Tibial artery (tissue), 4 donors: ENCODE results near the gene GRIK5.
"Not testable (repeated sequence)": the region's sequence is repeated elsewhere in the genome, so short reads cannot be mapped to it uniquely, and the experiment has no call there.

Source experiments
- DNase-seq, 2 donors: peaks; one replicate each; pipeline ENCODE4 v3.0.0-alpha.2; 2019
- H3K27ac ChIP-seq, 2 donors: fragments of 200-600 bp; sonication (generic) in 1 of 2; 1 replicate in 1 of 2; 2 replicates in 1 of 2; pipeline ENCODE4 v1.5.1; 2018 to 2019; ENCODE audit warnings: mild to moderate bottlenecking in 1 of 2
- H3K27me3 ChIP-seq, 2 donors: fragments of 200-600 bp; sonication (generic) in 1 of 2; one replicate each; pipeline versions ENCODE4 v1.5.1 to v1.6.0; 2016 to 2019
- H3K36me3 ChIP-seq, 3 donors: fragments of 200-600 bp; sonication (generic) in 2 of 3; one replicate each; pipeline ENCODE4 v1.5.1; 2016 to 2019; ENCODE audit warnings: mild to moderate bottlenecking in 2 of 3
- H3K4me1 ChIP-seq, 4 donors: fragments of 200-600 bp; sonication (generic) in 2 of 4; 1 replicate in 3 of 4; 2 replicates in 1 of 4; pipeline ENCODE4 v1.5.1; 2016 to 2019
- H3K4me3 ChIP-seq, 2 donors: fragments of 200-600 bp; sonication (generic) in 1 of 2; 1 replicate in 1 of 2; 2 replicates in 1 of 2; pipeline ENCODE4 v1.5.1; 2018 to 2019; ENCODE audit warnings: mild to moderate bottlenecking in 2 of 2
- H3K9me3 ChIP-seq, 3 donors: fragments of 200-600 bp; sonication (generic) in 1 of 3; one replicate each; pipeline ENCODE4 v1.5.1; 2016 to 2019
- CTCF ChIP-seq, 2 experiments: fragments of 200-600 bp in 1 of 2; fragments of 450-650 bp in 1 of 2; IDR thresholded peaks; one replicate each; pipeline ENCODE4 v1.5.1; 2017 to 2019; ENCODE audit warnings: antibody characterized with exemption in 2 of 2, mild to moderate bottlenecking in 1 of 2, moderate library complexity in 1 of 2
- intact Hi-C: fragments of 100-400 bp; cut with DNase I; formaldehyde crosslinking; loops from one replicate; pipeline ENCODE4 v1.15.0; 2023; ENCODE audit warnings: low total_unique reads

GRIK5 gene

GRCh38 chr19:42052241-42052863 is 17.7 kb downstream of the GRIK5 start:
- Histone ChIP-seq H3K9me3 (no peaks in the 10 kb centered on the region), H3K27me3 (no peaks in the 10 kb centered on the region), H3K4me3 (no peak overlapping the region), H3K4me1 (no peaks in the 10 kb centered on the region), H3K36me3 (peaks cover 22 to 82% (median 24%) of the 10 kb centered on the region in 3 donors), H3K27ac (no peak overlapping the region)
- intact Hi-C loops = no loop called here
- DNase-seq = no peak
- TF ChIP-seq CTCF (IDR thresholded peaks at IDR 0.05) = no peak

- intact Hi-C loops = no loop called here
- no peak for TF ChIP-seq CTCF (IDR thresholded peaks at IDR 0.05)
- H3K9me3 ChIP-seq = no peaks in the 10 kb centered on the region
Measured at GRCh38 chr19:42051166-42052115, 18.6 kb downstream of the GRIK5 start.

GRCh38 chr19:42048992-42049391 is 21.0 kb downstream of the GRIK5 start:
- intact Hi-C loops = no loop called here
- Histone ChIP-seq H3K9me3 (no peaks in the 10 kb centered on the region), H3K4me3 (no peak overlapping the region), H3K27ac (no peak overlapping the region), H3K36me3 (peaks cover 9 to 75% (median 22%) of the 10 kb centered on the region in 3 donors), H3K27me3 (no peaks in the 10 kb centered on the region), H3K4me1 (no peaks in the 10 kb centered on the region)
- TF ChIP-seq CTCF (IDR thresholded peaks at IDR 0.05) = no peak
- DNase-seq = no peak

More at GRCh38 chr19:42051166-42052115, 18.6 kb downstream of the GRIK5 start:
- Histone ChIP-seq H3K27ac (no peak overlapping the region), H3K27me3 (no peaks in the 10 kb centered on the region), H3K4me3 (no peak overlapping the region), H3K4me1 (no peaks in the 10 kb centered on the region), H3K36me3 (peaks cover 18 to 80% (median 22%) of the 10 kb centered on the region in 3 donors)
- no peak for DNase-seq

GRCh38 chr19:42045575-42045974 is 24.4 kb downstream of the GRIK5 start:
- no peaks in the 10 kb centered on the region for H3K9me3 ChIP-seq
- H3K4me3 ChIP-seq = no peak overlapping the region
- H3K36me3 ChIP-seq = peaks cover 5 to 72% (median 12%) of the 10 kb centered on the region in 3 donors
- H3K27me3 ChIP-seq = no peaks in the 10 kb centered on the region
- intact Hi-C loops = no loop called here
- H3K27ac ChIP-seq = no peak overlapping the region
- H3K4me1 ChIP-seq = no peaks in the 10 kb centered on the region
- no peak for DNase-seq
- no peak for TF ChIP-seq CTCF (IDR thresholded peaks at IDR 0.05)

- TF ChIP-seq CTCF (IDR thresholded peaks at IDR 0.05) = no peak
- intact Hi-C loops = no loop called here
- Histone ChIP-seq H3K4me1 (no peaks in the 10 kb centered on the region), H3K27ac (no peak overlapping the region), H3K27me3 (no peaks in the 10 kb centered on the region), H3K9me3 (no peaks in the 10 kb centered on the region), H3K4me3 (no peak overlapping the region), H3K36me3 (peaks cover 5 to 77% (median 21%) of the 10 kb centered on the region in 3 donors)
- DNase-seq = no peak
Measured at GRCh38 chr19:42042455-42043170, 27.4 kb downstream of the GRIK5 start.

GRCh38 chr19:42040491-42040890 is 29.5 kb downstream of the GRIK5 start:
- H3K27ac ChIP-seq, H3K27me3 ChIP-seq, H3K4me3 ChIP-seq, intact Hi-C loops, DNase-seq, H3K4me1 ChIP-seq, H3K9me3 ChIP-seq: not testable (repeated sequence)
- peaks cover 5 to 68% (median 23%) of the 10 kb centered on the region in 3 donors for H3K36me3 ChIP-seq
